LNCAP (cell line): Measurements from ENCODE around the gene CFAP77.

Source experiments
- CTCF ChIP-seq: fragments of 450-650 bp; IDR thresholded peaks from 2 replicates; pipeline ENCODE4 v1.5.1; 2017; ENCODE audit warnings: mild to moderate bottlenecking

The CFAP77 gene

GRCh38 chr9:132494857-132495256 lies 84.8 kb downstream of the CFAP77 start:
- TF ChIP-seq CTCF = no peak

- TF ChIP-seq CTCF = no peak
Observed at GRCh38 chr9:132497731-132498130, 87.7 kb downstream of the CFAP77 start.

- no peak for TF ChIP-seq CTCF
Observed at GRCh38 chr9:132498531-132499210, 88.7 kb downstream of the CFAP77 start.

- no peak for TF ChIP-seq CTCF
Observed at GRCh38 chr9:132499251-132499650, 89.2 kb downstream of the CFAP77 start.

- no peak for TF ChIP-seq CTCF
Observed at GRCh38 chr9:132500193-132500592, 90.2 kb downstream of the CFAP77 start.

- no peak for TF ChIP-seq CTCF
Observed at GRCh38 chr9:132502480-132502879, 92.5 kb downstream of the CFAP77 start.

- TF ChIP-seq CTCF = no peak
Observed at GRCh38 chr9:132503116-132503515, 93.1 kb downstream of the CFAP77 start.

GRCh38 chr9:132504488-132504887 lies 94.5 kb downstream of the CFAP77 start:
- TF ChIP-seq CTCF = no peak
